B cell (primary cell): ENCODE measurements around the gene DLX1. TPM values are rescaled to one million over a fixed set of nuclear protein-coding genes. Genes with fewer than 3 reads are reported as not detected.
A peak's percentile ranks its signal among the peaks of the same experiment; 100 is the strongest.

ENCODE experiments used
- ATAC-seq: fragments of 200-7000 bp; cut with Tn5 transposase; one replicate; pipeline ENCODE4 v1.10.0; 2021; ENCODE audit warnings: low read depth, mild to moderate bottlenecking, moderate number of reproducible peaks, moderate library complexity
- CTCF ChIA-PET: fragments of 350-600 bp; sonication (Branson Sonifier 250); formaldehyde crosslinking; loops from one replicate; lab custom pipeline; 2021; ENCODE audit warnings: antibody characterized with exemption, inconsistent platforms; lab: Charles Lee
- POLR2A ChIA-PET: fragments of 350-600 bp; sonication (Branson Sonifier 250); formaldehyde crosslinking; loops from one replicate; lab custom pipeline; 2021; ENCODE audit warnings: antibody characterized with exemption; lab: Charles Lee
- DNase-seq: peaks from one replicate; pipeline ENCODE4 v3.0.0; 2013
- H2AFZ ChIP-seq: 2 replicates; pipeline ENCODE4 v1.6.1; 2012; ENCODE audit warnings: mild to moderate bottlenecking, low read depth, low read length; ENCODE audit not compliant: insufficient read depth, poor library complexity, severe bottlenecking
- H3K27ac ChIP-seq, 2 donors: 1 replicate in 1 of 2; 2 replicates in 1 of 2; pipeline ENCODE4 v1.5.1; 2012 to 2013; ENCODE audit warnings: low read length in 2 of 2, mild to moderate bottlenecking in 2 of 2, moderate library complexity in 1 of 2
- H3K27me3 ChIP-seq, 4 experiments: fragments of 200-600 bp in 1 of 4; sonication (generic) in 1 of 4; replicated peaks in 1 of 4; 1 replicate in 2 of 4; 2 replicates in 2 of 4; pipeline versions ENCODE4 v1.6.1 to v1.7.0; 2013 to 2016; ENCODE audit warnings: low read length in 3 of 4, mild to moderate bottlenecking in 2 of 4, mixed read lengths in 1 of 4, moderate library complexity in 1 of 4; ENCODE audit not compliant: insufficient read depth in 4 of 4, control insufficient read depth in 3 of 4; ENCODE audit errors: control extremely low read depth in 1 of 4
- H3K36me3 ChIP-seq, 2 experiments: replicated peaks in 1 of 2; 1 replicate in 1 of 2; 2 replicates in 1 of 2; pipeline versions ENCODE4 v1.6.1 to v1.7.1; 2013; ENCODE audit warnings: low read length in 1 of 2; ENCODE audit not compliant: insufficient read depth in 2 of 2, control insufficient read depth in 1 of 2; ENCODE audit errors: control extremely low read depth in 1 of 2, extremely low read depth in 1 of 2
- H3K4me1 ChIP-seq, 2 donors: fragments of 200-600 bp in 1 of 2; sonication (generic) in 1 of 2; 1 replicate in 1 of 2; 2 replicates in 1 of 2; pipeline versions ENCODE4 v1.5.1 to v1.6.1; 2013 to 2017; ENCODE audit warnings: low read length in 2 of 2; ENCODE audit not compliant: control insufficient read depth in 2 of 2, insufficient read depth in 2 of 2
- H3K4me2 ChIP-seq: replicated peaks from 2 replicates; pipeline ENCODE3; 2012; ENCODE audit warnings: mild to moderate bottlenecking, low read depth, low read length; ENCODE audit not compliant: poor library complexity, severe bottlenecking
- H3K4me3 ChIP-seq, 5 experiments: fragments of 200-600 bp in 1 of 5; sonication (generic) in 1 of 5; 1 replicate in 3 of 5; 2 replicates in 2 of 5; pipeline versions ENCODE4 v1.5.1 to v1.7.0; 2011 to 2016; ENCODE audit warnings: low read length in 4 of 5, mild to moderate bottlenecking in 4 of 5, low read depth in 2 of 5, control low read depth in 1 of 5, moderate library complexity in 1 of 5; ENCODE audit not compliant: insufficient read depth in 1 of 5; ENCODE audit errors: control extremely low read depth in 1 of 5, extremely low read depth in 1 of 5
- H3K79me2 ChIP-seq: fragments of 200-600 bp; sonication (generic); one replicate; pipeline ENCODE4 v1.6.0; 2016; ENCODE audit warnings: low read length; ENCODE audit not compliant: control insufficient read depth, insufficient read depth
- H3K9ac ChIP-seq: fragments of 200-600 bp; sonication (generic); 2 replicates; pipeline ENCODE4 v1.6.1; 2017; ENCODE audit warnings: mild to moderate bottlenecking, low read length, moderate library complexity
- H3K9me3 ChIP-seq, 3 donors: one replicate each; pipeline versions ENCODE4 v1.6.1 to v1.7.1; 2013; ENCODE audit warnings: low read length in 2 of 3; ENCODE audit not compliant: control insufficient read depth in 2 of 3, insufficient read depth in 1 of 3; ENCODE audit errors: control extremely low read depth in 1 of 3
- H4K20me1 ChIP-seq: 2 replicates; pipeline ENCODE4 v1.6.0; 2012; ENCODE audit warnings: mild to moderate bottlenecking, low read length; ENCODE audit not compliant: insufficient read depth, control insufficient read depth, poor library complexity, severe bottlenecking
- H3K27ac Mint-ChIP-seq: one replicate; pipeline ENCODE4 v1.8.0; 2021; ENCODE audit warnings: mixed read lengths
- H3K27me3 Mint-ChIP-seq: one replicate; pipeline ENCODE4 v1.8.0; 2021; ENCODE audit warnings: mixed read lengths
- H3K4me1 Mint-ChIP-seq: one replicate; pipeline ENCODE4 v1.8.0; 2021; ENCODE audit warnings: mixed read lengths
- H3K4me3 Mint-ChIP-seq: one replicate; pipeline ENCODE4 v1.8.0; 2021; ENCODE audit warnings: mixed read lengths
- H3K9me3 Mint-ChIP-seq: one replicate; pipeline ENCODE4 v1.8.0; 2022; ENCODE audit warnings: mixed read lengths; ENCODE audit not compliant: insufficient read depth
- CTCF ChIP-seq: fragments of 200-600 bp; IDR thresholded peaks from one replicate; pipeline ENCODE4 v1.8.0; 2022; ENCODE audit warnings: antibody characterized with exemption, mild to moderate bottlenecking
- EZH2 ChIP-seq: IDR thresholded peaks from 2 replicates; pipeline ENCODE4 v1.6.1; 2012; ENCODE audit warnings: borderline replicate concordance, low read depth, mild to moderate bottlenecking, moderate library complexity, low read length; ENCODE audit not compliant: insufficient read depth, poor library complexity, severe bottlenecking
- WGBS: methylation state at CpG from one replicate; pipeline ENCODE4 v1.1.5; 2013; ENCODE audit warnings: missing lambda C conversion rate; ENCODE audit not compliant: insufficient coverage; 5-methylcytosine and 5-hydroxymethylcytosine counted together
- intact Hi-C: fragments of 100-400 bp; cut with micrococcal nuclease; formaldehyde crosslinking; loops from one replicate; pipeline ENCODE4 v1.10.0; 2022
- polyA plus RNA-seq: library from polyadenylated mRNA; depleted of rRNA; stranded (reverse); fragments of >200 nt; gene quantifications from 2 replicates; pipeline ENCODE4 v1.2.3, GENCODE V29; 2012
- total RNA-seq, 2 donors: library from RNA; stranded (reverse); fragments of 120-200 nt in 1 of 2; gene quantifications; 1 replicate in 1 of 2; 2 replicates in 1 of 2; pipeline versions ENCODE4 v1.2.3 to v1.2.4, GENCODE V29; 2013 to 2022

Gene DLX1
- total and polyA plus RNA-seq, 2 donors (not counting 1 experiment from before 2014, with no cell fraction given), result not detected

DNA sequence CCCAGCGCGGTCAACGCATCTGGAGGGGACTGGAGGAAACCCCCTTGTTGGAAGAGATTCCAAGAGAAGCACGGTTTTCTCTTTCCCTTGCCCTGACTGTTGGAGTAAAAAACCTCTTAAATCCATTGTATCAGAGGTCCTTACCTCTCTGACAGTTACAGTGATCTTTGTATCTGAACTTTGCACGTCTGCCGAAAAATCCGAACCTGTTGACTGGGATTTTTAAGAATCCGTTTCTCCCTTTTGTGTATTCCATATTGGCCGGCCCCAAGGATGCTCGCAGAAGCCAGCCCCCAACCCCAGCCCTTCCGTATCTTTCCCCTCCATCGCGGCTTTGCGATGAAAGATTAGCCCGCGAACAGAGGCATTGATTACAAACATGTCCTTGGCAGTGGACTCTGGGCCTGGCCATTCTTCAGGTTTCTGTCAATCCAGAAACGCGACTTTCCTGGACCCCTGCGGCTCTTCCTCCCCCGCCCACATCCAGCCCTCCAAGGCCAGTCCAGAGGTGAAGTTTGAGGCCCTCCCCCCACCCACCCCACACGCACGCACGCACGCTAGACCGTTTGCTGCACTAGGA lies 4.6 kb upstream of the DLX1 start:
- ChIA-PET POLR2A (interaction anchor here (0.7 to 2.2 kb wide), 2 partner anchors 14 to 18 kb away, joined by 3 to 6 read pairs; no protein-coding TSS in a partner anchor), CTCF (interaction anchor here (0.7 to 1.3 kb wide), 2 partner anchors 8 to 10 kb away, joined by 3 read pairs; no protein-coding TSS in a partner anchor)
- Histone ChIP-seq H4K20me1 (peaks cover 6% of the 10 kb centered on the region), H3K27me3 (peaks cover 0 to 69% (median 67%) of the 10 kb centered on the region in 4 experiments), H3K4me3 (no peak overlapping the region), H2AFZ (no peak overlapping the region), H3K36me3 (no peaks in the 10 kb centered on the region), H3K9ac (no peak overlapping the region), H3K79me2 (no peaks in the 10 kb centered on the region), H3K4me2 (no peak overlapping the region), H3K9me3 (peaks cover 0 to 66% (median 30%) of the 10 kb centered on the region in 3 donors), H3K4me1 (peaks cover 42 to 56% of the 10 kb centered on the region in 2 donors), H3K27ac (no peak overlapping the region)
- Mint-ChIP-seq H3K9me3 (no peaks in the 10 kb centered on the region), H3K4me3 (no peak overlapping the region), H3K4me1 (peaks cover 27% of the 10 kb centered on the region), H3K27ac (peak overlapping the region; percentile 65), H3K27me3 (peaks cover 60% of the 10 kb centered on the region)
- peak; percentile 29 for DNase-seq
- no peak for ATAC-seq
- WGBS, result 18% methylated on average over 17 of the region's 25 CpGs
- intact Hi-C loops, result no loop called here
- TF ChIP-seq CTCF (no peak), EZH2 (no peak)
